Erythroblast (primary cell): ENCODE data around the gene ATF7IP2.

ENCODE experiments used
- DNase-seq, 2 experiments: peaks; one replicate each; lab custom pipeline; 2025; lab: John Stamatoyannopoulos, UW
- GATA1 ChIP-seq: IDR thresholded peaks from 2 replicates; pipeline ENCODE4 v1.6.1; 2011; ENCODE audit warnings: low read depth, mild to moderate bottlenecking, control low read depth, low read length, moderate library complexity
- POLR2A ChIP-seq: IDR thresholded peaks from 2 replicates; pipeline ENCODE4 v1.6.1; 2011; ENCODE audit warnings: mild to moderate bottlenecking, low read length

ATF7IP2 gene

GRCh38 chr16:10367616-10368188 lies 18.2 kb upstream of the ATF7IP2 start:
- no peak for DNase-seq
- TF ChIP-seq GATA1 = no peak
- TF ChIP-seq POLR2A = no peak

- peak in 1 of 2 experiments; percentile 15 for DNase-seq
- TF ChIP-seq GATA1 = no peak
- no peak for TF ChIP-seq POLR2A
Observed at GRCh38 chr16:10368969-10369551, 16.8 kb upstream of the ATF7IP2 start.

DNA sequence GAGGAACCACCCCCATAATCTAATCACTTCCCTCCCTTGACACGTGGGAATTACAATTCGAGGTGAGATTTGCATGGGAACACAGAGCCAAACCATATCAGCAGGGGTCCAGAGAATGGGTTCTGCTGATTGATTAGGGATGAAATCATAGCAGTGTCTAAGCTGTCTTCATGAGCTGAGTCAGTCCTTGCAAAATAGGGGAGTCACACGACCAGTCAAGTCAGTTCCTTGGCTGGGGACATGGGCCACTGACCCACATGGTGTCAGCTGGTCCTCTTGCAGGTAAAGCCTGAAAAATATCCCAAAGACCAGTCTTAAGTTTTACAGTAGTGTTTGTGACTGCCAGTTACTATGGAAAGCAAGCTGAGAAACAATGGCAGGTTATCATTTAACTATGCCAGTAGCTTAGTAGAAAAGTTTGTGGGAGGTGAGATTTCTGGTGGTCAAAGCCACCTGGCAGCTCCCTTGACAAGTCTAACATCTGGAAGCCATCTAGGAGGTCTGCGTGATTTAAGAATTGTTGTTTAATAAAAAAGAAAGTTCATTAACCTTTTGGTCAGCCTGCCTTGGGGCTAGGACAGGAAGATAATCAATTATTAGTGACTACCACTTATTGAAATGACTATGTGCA lies 15.7 kb upstream of the ATF7IP2 start:
- TF ChIP-seq GATA1 (no peak), POLR2A (no peak)
- DNase-seq = no peak

- no peak for TF ChIP-seq GATA1
- TF ChIP-seq POLR2A = no peak
- DNase-seq = no peak
Observed at GRCh38 chr16:10371592-10371991, 14.3 kb upstream of the ATF7IP2 start.

GRCh38 chr16:10373556-10373955 lies 12.3 kb upstream of the ATF7IP2 start:
- TF ChIP-seq GATA1 = no peak
- no peak for TF ChIP-seq POLR2A
- no peak for DNase-seq

DNA sequence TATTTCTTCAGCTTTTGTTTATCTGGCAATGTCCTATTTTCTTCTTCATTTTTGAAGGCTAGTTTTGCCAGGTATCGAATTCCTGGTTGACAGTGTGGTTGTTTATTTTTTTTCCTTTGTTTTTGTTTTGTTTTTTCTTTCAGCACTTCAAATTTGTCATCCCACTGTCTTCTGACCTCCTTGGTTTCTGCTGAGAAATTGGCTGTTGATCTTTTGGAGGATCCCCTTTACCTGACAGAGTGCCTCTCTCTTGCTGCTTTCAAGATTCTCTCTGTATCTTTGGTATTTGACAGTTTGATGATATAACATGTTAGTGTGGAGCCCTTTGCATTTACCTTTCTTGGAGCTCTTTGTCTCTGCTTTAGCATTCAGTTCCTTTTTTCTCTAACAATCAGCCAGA lies 9.6 kb upstream of the ATF7IP2 start:
- DNase-seq = no peak
- no peak for TF ChIP-seq GATA1
- no peak for TF ChIP-seq POLR2A

GRCh38 chr16:10383626-10384025 lies 2.2 kb upstream of the ATF7IP2 start:
- TF ChIP-seq GATA1 (no peak), POLR2A (no peak)
- peak; percentile 20 to 46 for DNase-seq

DNA sequence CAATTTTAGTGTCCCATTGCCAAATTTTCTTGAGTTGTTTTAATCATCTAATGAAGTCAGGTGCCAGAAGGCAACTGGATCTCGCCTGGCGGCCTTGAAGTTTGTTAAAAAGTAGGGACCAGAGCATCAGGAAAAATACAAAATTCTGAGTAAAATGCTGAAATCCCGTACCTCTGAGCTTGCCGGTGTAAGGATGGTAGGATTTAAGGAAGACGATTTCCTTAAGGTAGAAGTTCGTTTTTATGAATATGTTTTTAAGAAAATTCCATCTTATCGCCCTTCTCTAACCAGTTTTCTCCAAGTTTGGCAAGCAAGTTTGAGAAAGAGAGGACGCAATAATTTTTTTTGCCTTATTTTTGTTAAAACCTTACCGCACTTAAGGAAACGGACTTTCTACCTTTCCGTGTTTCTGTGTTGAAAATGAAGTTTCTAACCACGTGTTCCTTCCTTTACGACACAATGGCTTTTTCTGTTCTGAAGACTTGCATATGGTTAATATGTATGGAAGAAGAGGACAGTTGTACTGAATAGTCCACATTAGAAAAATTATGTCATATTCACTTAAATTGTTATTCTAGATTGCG lies 748 bp downstream of the ATF7IP2 start:
- no peak for TF ChIP-seq GATA1
- peak; percentile 51 to 57 for DNase-seq

DNA sequence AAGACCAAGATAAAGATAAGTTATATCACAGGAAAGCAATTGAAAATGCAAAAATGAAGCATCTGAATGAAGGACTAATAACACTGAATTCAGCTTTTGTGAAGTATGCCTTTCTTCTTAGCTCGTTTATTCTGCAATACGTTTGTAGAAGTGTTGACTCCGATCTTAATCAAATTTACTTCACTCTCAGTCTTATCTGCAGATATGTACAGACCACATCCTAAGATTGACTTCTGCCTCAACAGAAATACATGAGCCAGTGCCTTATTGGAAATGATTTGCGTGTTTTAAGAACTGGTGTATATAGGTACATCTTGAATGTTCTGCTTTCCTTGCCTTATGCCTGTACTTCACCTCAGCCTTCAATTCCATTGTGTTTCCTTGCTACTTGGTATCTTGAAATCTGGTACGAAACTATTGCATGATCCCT lies 1.3 kb downstream of the ATF7IP2 start:
- no peak for TF ChIP-seq POLR2A
- DNase-seq = peak; percentile 25 to 31

DNA sequence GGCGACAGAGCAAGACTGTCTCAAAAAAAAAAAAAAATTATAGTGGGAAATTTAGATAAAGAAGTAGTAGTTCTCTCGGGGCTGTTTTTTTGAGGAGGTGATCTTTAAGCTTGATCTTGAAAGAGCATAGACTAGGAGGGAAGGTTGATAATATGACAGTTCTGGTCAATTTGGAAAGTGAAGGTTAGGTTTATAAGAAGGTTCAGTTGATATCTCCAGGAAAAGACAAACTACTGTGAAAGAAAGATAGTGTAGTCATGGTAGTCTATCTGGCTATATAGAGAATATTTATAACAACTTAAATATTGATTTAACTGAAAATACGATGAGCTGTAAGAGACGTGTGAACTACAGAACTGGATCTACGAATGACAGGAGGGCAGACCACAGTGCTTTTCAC lies 3.1 kb downstream of the ATF7IP2 start:
- peak; percentile 14 to 58 for DNase-seq

GRCh38 chr16:10390330-10390729 lies 4.5 kb downstream of the ATF7IP2 start:
- TF ChIP-seq POLR2A (no peak), GATA1 (no peak)
- no peak for DNase-seq

More for the DNA sequence above, 3.1 kb downstream of the ATF7IP2 start:
- TF ChIP-seq GATA1 (no peak), POLR2A (peak; percentile 37)

- TF ChIP-seq POLR2A (no peak), GATA1 (no peak)
- no peak for DNase-seq
Observed at GRCh38 chr16:10390867-10391266, 5.0 kb downstream of the ATF7IP2 start.

DNA sequence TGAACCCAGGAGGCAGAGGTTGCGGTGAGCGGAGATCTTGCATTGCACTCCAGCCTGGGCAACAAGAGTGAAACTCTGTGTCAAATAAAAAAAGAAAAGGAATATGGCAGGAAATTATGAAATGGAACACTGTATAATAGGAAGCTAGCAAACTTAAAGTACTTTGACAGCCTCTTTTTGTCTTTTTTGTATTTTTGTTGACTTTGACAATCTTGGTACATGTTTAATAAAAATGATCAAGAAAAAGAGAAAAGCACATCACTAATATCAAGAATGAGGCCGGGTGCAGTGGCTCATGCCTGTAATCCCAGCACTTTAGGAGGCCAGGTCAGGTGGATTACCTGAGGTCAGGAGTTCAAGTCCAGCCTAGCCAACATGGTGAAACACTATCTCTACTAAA lies 5.5 kb downstream of the ATF7IP2 start:
- TF ChIP-seq GATA1 (no peak), POLR2A (no peak)
- no peak for DNase-seq

DNA sequence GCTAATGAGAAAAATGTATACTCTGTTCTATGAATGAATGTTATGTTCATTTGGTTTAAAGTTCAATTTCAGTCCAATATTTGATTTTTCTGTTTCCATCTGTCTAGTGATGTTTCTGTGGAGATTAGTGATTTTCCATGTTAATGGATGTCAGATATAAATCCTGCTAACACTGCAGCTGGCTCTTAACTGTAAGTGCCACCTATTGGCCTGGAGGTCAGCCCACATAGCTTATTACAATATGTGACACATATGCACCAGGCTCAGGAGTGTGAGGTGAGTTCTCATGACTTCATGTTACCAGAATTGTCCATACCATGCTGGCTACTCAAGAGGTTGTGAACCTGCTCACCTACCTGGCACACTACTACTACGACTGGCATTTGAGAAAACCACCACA lies 17.1 kb downstream of the ATF7IP2 start:
- no peak for DNase-seq
- TF ChIP-seq GATA1 = no peak
- TF ChIP-seq POLR2A = no peak
